GM12801 (cell line): ENCODE measurements around the gene NFAM1.

ENCODE experiments used
- CTCF ChIP-seq: IDR thresholded peaks from one replicate; pipeline ENCODE4 v1.5.1; 2011; ENCODE audit warnings: control low read depth; ENCODE audit not compliant: insufficient read length; ENCODE audit errors: extremely low read depth

The NFAM1 gene

GRCh38 chr22:42331014-42331413, 101.2 kb downstream of the NFAM1 start:
- TF ChIP-seq CTCF: no peak
